ENCODE results near the gene ZNF783.
"Not testable (repeated sequence)": the region's sequence is repeated elsewhere in the genome, so short reads cannot be mapped to it uniquely, and the experiment has no call there.

The ZNF783 gene

GRCh38 chr7:149306854-149307253 is 44.9 kb downstream of the ZNF783 start:
- no peak for DNase-seq

GRCh38 chr7:149307775-149308501 is 45.9 kb downstream of the ZNF783 start:
- no peak for DNase-seq

- DNase-seq, result no peak
Measured at GRCh38 chr7:149310113-149310836, 48.3 kb downstream of the ZNF783 start.

- no peak for DNase-seq
Measured at GRCh38 chr7:149310990-149311573, 49.1 kb downstream of the ZNF783 start.

DNA sequence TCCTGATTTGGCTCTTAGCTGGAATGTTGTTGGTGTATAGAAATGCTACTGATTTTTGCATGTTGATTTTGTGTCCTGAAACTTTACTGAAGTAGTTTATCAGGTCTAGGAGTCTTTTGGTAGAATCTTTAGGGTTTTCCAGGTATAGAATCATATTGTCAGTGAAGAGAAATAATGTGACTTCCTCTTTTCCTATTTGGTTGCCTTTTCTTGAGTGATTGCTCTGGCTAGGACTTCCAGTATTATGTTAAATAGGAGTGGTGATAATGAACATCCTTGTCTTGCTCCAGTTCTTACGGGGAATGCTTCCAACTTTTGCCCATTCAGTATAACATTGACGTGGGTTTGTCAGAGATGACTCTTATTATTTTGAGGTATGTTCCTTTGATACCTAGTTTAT is 52.0 kb downstream of the ZNF783 start:
- no peak for DNase-seq

DNA sequence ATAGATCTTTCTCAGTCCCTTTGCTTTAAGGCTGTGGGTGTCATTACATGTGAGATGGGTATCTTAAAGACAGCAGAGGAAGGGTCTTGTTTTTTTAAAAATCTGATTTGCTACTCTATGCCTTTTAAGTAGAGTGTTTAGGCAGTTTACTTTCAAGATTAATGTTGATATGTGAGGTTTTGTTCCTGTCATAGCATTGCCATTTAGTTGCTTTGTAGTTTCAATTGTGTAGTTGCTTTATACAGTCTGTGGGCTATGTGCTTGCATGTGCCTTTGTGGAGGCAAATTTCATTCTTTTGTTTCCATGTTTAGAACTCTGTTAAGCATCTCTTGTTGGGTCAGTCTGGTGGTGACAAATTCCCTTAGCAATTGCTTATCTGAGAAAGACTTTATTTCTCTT is 54.6 kb downstream of the ZNF783 start:
- DNase-seq, result no peak

DNA sequence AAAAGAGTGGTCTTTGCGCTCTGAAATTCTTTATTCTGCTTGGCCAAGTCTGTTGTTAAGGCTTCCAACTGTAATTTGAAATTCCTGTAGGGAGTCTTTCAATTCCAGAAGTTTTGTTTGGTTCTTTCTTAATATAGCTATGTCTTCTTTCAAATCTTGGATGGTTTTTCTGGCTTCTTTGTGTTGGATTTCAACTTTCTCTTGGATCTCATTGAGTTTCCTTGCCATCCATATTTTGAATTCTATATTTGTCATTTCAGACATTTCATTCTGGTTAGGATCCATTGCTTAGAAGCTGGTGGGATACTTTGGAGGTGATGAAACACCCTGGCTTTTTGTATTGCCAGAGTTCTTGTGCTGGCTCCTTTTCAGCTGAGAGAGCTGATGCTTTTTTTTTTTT is 55.5 kb downstream of the ZNF783 start:
- no peak for DNase-seq

DNA sequence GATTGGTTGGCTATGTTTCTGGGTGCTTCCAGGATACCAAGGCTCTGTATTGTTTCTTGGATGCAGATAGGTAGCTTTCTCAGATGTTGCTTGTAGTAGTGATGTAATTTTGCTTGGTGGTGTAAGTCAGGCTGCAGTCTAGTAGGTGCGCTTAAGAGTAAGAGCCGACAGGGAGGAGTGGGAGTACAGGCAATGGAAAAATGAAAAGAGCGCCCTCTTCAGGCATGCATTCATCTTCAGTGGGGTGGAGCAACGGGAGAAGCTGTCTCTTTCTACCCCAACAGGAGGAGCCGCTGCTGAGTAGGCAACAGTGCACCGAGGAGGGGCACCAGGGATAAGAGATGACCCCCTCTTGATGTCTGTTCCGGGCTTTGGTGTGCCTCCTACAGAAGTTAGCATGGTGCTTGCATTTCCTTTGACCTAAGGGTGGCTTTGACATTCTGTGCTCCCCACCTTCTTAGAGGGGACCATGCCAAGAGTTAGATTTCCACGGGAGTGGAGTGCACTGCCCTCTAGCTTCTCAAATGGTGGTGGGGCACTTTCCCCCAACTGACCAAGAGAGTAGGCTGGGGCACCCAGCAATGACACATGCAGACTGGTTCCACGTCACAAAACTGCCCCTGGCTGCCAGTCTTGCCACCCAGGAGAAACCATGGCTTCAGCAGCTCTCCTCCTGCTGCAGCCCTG is 56.1 kb downstream of the ZNF783 start:
- DNase-seq, result no peak

DNA sequence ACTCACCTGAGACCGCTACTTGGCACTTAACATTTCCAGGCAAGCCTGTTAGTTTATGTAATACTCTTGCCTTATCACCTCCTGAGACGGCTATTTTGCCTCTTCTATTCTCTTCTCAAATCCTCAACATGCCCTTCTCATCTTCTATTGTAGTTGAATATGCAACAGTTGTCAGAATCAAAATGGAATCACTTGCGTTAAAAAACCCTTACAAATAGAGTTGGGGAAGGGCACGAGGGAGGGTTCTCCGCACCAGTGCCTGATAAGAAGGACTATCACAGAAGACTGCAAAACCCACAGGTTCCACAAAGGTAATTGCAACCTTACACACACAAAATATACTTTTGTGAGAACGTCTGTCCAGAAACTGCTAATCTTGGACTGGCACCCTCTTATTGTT is 57.4 kb downstream of the ZNF783 start:
- DNase-seq, result no peak

GRCh38 chr7:149320313-149321124 is 58.5 kb downstream of the ZNF783 start:
- no peak for DNase-seq

DNA sequence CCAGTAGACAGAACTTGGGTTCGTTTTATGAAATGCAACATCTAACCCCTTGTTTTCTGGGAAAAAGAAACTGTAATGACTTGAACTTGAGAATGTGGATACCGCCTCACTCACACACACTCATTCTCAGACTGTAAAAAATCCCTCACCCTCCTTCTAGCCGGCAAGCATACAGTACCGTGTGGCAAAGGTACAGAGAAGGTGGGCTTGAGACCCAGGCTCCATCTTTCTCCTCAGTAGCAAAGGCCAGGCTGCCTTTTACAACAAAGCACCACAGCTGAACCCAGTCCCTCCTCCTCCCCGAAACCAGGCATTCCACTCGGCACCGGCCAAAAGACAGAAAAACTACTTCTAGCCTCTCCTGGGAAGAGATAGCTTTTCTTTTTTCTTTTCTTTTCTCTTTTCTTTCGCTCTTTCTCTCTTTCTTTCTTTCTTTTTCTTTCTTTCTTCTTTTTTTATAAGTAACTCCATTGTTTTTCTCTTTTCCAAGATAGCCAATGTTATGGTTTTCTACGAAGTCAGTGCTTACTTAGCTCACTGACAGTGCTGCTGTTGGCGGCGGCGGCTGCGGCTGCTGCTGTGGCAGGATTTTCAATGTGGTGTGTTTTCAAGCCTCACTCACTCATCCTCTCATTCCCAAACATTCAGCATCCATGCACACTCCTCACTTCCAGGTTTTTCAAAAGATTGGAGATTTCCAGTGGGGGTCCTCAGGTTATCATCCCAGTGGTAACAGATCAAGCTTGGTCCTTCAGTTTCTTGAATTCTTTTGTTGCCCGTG is 59.3 kb downstream of the ZNF783 start:
- DNase-seq, result not testable (repeated sequence)

GRCh38 chr7:149321978-149322541 is 60.1 kb downstream of the ZNF783 start:
- DNase-seq, result no peak

DNA sequence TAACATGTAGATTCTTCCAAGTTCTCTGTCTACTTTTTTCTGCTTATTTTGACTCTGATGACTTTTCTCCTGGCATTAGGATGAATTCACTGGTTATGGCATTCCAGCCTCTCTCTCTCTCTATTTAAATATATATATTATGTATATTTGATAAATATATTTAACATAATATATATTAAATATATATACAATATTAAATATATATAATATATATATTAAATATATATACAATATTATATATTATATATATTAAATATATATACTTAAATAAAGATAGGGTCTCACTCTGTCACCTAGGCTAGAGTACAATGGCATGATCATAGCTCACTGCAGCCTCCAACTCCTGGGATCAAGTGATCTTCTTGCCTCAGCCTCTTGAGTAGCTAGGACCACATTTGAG is 60.7 kb downstream of the ZNF783 start:
- DNase-seq, result no peak

GRCh38 chr7:149325248-149325647 is 63.3 kb downstream of the ZNF783 start:
- DNase-seq, result no peak

GRCh38 chr7:149329265-149329664 is 67.3 kb downstream of the ZNF783 start:
- no peak for DNase-seq

DNA sequence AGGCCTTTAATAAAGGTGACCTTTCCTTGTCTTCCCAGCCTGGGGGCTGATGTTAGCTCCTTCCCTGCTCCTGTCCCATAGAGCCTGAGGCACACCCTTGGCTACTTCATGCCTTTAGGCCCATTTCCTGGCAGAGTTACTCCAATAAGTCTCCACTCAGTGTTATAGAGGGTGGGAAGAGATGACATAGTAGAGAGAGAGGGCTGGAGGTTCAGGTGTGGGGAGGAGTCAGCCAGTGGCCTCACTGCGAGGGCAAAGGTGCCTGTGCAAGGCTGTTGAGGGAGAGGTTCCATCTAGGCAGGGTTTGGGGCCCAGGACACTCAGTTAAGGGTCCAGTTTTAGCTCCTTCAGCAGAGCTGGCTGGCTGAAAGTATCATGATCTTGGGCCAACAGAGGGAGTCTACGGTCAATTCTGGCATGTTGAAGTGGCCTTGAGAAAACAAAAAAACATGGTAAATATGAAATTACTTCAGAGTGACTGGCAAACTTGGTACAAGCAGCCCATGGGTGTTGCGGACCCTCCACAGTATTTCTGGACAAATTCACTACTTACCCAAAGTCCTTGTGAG is 67.9 kb downstream of the ZNF783 start:
- no peak for DNase-seq

GRCh38 chr7:149330914-149331567 is 69.0 kb downstream of the ZNF783 start:
- no peak for DNase-seq

GRCh38 chr7:149332602-149333320 is 70.8 kb downstream of the ZNF783 start:
- not testable (repeated sequence) for DNase-seq

GRCh38 chr7:149333321-149333717 is 71.3 kb downstream of the ZNF783 start:
- no peak for DNase-seq

DNA sequence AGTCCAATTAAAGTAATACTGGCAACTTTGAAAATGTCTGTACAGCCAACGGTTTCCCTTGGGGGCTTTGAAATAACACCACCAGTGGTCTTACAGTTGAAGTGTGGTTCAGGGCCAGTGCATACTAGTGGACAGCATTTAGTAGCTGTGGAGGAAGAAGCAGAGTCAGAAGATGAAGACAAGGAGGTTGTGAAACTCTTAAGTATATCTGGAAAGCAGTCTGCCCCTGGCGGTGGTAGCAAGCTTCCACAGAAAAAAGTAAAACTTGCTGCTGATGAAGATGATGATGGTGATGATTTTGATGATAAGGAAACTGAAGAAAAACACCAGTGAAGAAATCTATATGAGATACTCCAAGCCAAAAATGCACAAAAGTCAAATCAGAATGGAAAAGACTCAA is 72.2 kb downstream of the ZNF783 start:
- DNase-seq, result no peak
